OCI-LY1 (cell line): Measurements from ENCODE around the gene GRK6.

ENCODE experiments used
- H2AFZ ChIP-seq: fragments of 200-600 bp; sonication (generic), shearing (Covaris generic); 2 replicates; pipeline ENCODE4 v1.6.0; 2014; ENCODE audit warnings: antibody characterized with exemption, mild to moderate bottlenecking, low read length
- H3F3A ChIP-seq: fragments of 200-600 bp; sonication (generic), shearing (Covaris generic); 2 replicates; pipeline ENCODE4 v1.6.0; 2014; ENCODE audit warnings: mild to moderate bottlenecking, antibody characterized with exemption, low read length, moderate library complexity; ENCODE audit not compliant: insufficient read depth
- H3K27ac ChIP-seq: fragments of 200-600 bp; sonication (generic); 2 replicates; pipeline ENCODE4 v1.5.1; 2014; ENCODE audit warnings: low read length, mixed run types, mild to moderate bottlenecking, low read depth; ENCODE audit not compliant: poor library complexity, severe bottlenecking
- H3K27me3 ChIP-seq: fragments of 200-600 bp; sonication (generic); 2 replicates; pipeline ENCODE4 v1.6.0; 2014; ENCODE audit warnings: antibody characterized with exemption, mild to moderate bottlenecking, low read length, moderate library complexity; ENCODE audit not compliant: insufficient read depth
- H3K36me3 ChIP-seq: fragments of 200-600 bp; sonication (generic); 2 replicates; pipeline ENCODE4 v1.6.1; 2014; ENCODE audit warnings: mild to moderate bottlenecking, antibody characterized with exemption, low read length, moderate library complexity, mixed read lengths; ENCODE audit not compliant: insufficient read depth
- H3K4me1 ChIP-seq: fragments of 200-600 bp; sonication (generic); 2 replicates; pipeline ENCODE4 v1.5.1; 2014; ENCODE audit warnings: mild to moderate bottlenecking, low read length, moderate library complexity; ENCODE audit not compliant: insufficient read depth, severe bottlenecking
- H3K4me2 ChIP-seq: fragments of 200-600 bp; sonication (generic), shearing (Covaris generic); 2 replicates; pipeline ENCODE4 v1.6.1; 2014; ENCODE audit warnings: low read length
- H3K4me3 ChIP-seq: fragments of 200-600 bp; sonication (generic); 2 replicates; pipeline ENCODE4 v1.5.1; 2014; ENCODE audit warnings: low read length, low read depth, mild to moderate bottlenecking, mixed read lengths; ENCODE audit not compliant: poor library complexity, severe bottlenecking
- H3K79me2 ChIP-seq: fragments of 200-600 bp; shearing (Covaris generic); 2 replicates; pipeline ENCODE4 v1.6.1; 2016; ENCODE audit warnings: mixed run types, low read length, mixed read lengths; ENCODE audit not compliant: insufficient read depth
- H3K9ac ChIP-seq: fragments of 200-600 bp; sonication (generic), shearing (Covaris generic); 2 replicates; pipeline ENCODE4 v1.6.1; 2014; ENCODE audit warnings: mild to moderate bottlenecking, low read length, mixed read lengths
- H3K9me2 ChIP-seq: fragments of 200-600 bp; sonication (generic), shearing (Covaris generic); 2 replicates; pipeline ENCODE4 v1.6.1; 2014; ENCODE audit warnings: low read depth, mild to moderate bottlenecking, low read length, mixed read lengths
- H3K9me3 ChIP-seq: fragments of 200-600 bp; shearing (Covaris generic); 2 replicates; pipeline ENCODE4 v1.6.1; 2014; ENCODE audit warnings: low read length, mixed read lengths
- H4K20me1 ChIP-seq: fragments of 200-600 bp; sonication (generic), shearing (Covaris generic); 2 replicates; pipeline ENCODE4 v1.6.0; 2016; ENCODE audit warnings: mild to moderate bottlenecking, low read length; ENCODE audit not compliant: insufficient read depth
- CTCF ChIP-seq: fragments of 200-600 bp; sonication (generic), shearing (Covaris generic); IDR thresholded peaks from 2 replicates; pipeline ENCODE4 v1.5.1; 2017; ENCODE audit warnings: mild to moderate bottlenecking, antibody characterized with exemption, low read length, moderate library complexity, mixed read lengths
- EZH2 ChIP-seq: fragments of 200-600 bp; sonication (generic), shearing (Covaris generic); IDR thresholded peaks from 2 replicates; pipeline ENCODE4 v1.8.0; 2017; ENCODE audit warnings: borderline replicate concordance, mixed run types, mild to moderate bottlenecking, antibody characterized with exemption, low read length, moderate library complexity, mixed read lengths

GRK6 gene

GRCh38 chr5:177392765-177393164 is 33.7 kb upstream of the GRK6 start:
- Histone ChIP-seq H3K27ac (no peak overlapping the region), H3K4me1 (peaks cover 23% of the 10 kb centered on the region), H3F3A (no peaks in the 10 kb centered on the region), H3K79me2 (no peaks in the 10 kb centered on the region), H3K9ac (no peak overlapping the region), H4K20me1 (no peaks in the 10 kb centered on the region), H3K36me3 (no peaks in the 10 kb centered on the region), H2AFZ (no peak overlapping the region), H3K4me2 (no peak overlapping the region), H3K9me3 (no peaks in the 10 kb centered on the region), H3K9me2 (no peaks in the 10 kb centered on the region), H3K27me3 (peaks cover 4% of the 10 kb centered on the region), H3K4me3 (no peak overlapping the region)
- TF ChIP-seq CTCF (no peak), EZH2 (no peak)

- Histone ChIP-seq H2AFZ (no peak overlapping the region), H3K27me3 (peaks cover 4% of the 10 kb centered on the region), H3K36me3 (no peaks in the 10 kb centered on the region), H3K4me3 (no peak overlapping the region), H3K9me3 (no peaks in the 10 kb centered on the region), H4K20me1 (no peaks in the 10 kb centered on the region), H3K4me2 (no peak overlapping the region), H3F3A (no peaks in the 10 kb centered on the region), H3K4me1 (peaks cover 21% of the 10 kb centered on the region), H3K9me2 (no peaks in the 10 kb centered on the region), H3K9ac (no peak overlapping the region), H3K79me2 (no peaks in the 10 kb centered on the region), H3K27ac (no peak overlapping the region)
- TF ChIP-seq CTCF (no peak), EZH2 (no peak)
These were observed 33.2 kb upstream of the GRK6 start for GRCh38 chr5:177393206-177393765.

DNA sequence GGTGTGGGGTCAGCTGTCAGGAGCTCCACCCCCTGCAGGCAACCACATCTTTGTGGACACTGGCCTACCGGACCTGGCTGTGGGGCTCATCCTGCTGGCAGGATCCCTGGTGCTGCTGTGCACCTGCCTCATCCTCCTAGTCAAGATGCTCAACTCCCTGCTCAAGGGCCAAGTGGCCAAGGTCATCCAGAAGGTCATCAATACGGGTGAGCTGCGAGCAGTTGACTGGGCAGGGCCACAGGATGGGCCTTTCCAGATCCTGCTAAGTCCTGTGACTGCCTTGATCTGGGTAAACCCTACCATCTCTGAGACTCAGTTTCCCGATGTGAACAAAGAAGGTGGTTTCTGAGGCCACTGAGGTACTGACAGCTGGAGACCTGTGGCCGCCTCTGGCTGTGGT is 32.5 kb upstream of the GRK6 start:
- no peaks in the 10 kb centered on the region for H4K20me1 ChIP-seq
- no peak overlapping the region for H3K9ac ChIP-seq
- no peaks in the 10 kb centered on the region for H3K36me3 ChIP-seq
- no peak overlapping the region for H3K4me2 ChIP-seq
- H3K79me2 ChIP-seq, result no peaks in the 10 kb centered on the region
- no peak overlapping the region for H2AFZ ChIP-seq
- no peaks in the 10 kb centered on the region for H3K9me3 ChIP-seq
- no peak overlapping the region for H3K4me3 ChIP-seq
- no peak for TF ChIP-seq EZH2
- no peak for TF ChIP-seq CTCF
- H3K9me2 ChIP-seq, result no peaks in the 10 kb centered on the region
- no peak overlapping the region for H3K27ac ChIP-seq
- H3K27me3 ChIP-seq, result peaks cover 4% of the 10 kb centered on the region
- H3K4me1 ChIP-seq, result peaks cover 15% of the 10 kb centered on the region
- no peaks in the 10 kb centered on the region for H3F3A ChIP-seq
